Kidney (tissue), 14 donors: ENCODE measurements around the gene COL23A1. TPM values are rescaled to one million over a fixed set of nuclear protein-coding genes. Genes with fewer than 3 reads are reported as not detected.

Experiments
- DNase-seq, 5 donors: peaks; one replicate each; pipeline ENCODE4 v3.0.0-alpha.2; 2013 to 2020
- FAIRE-seq: peaks from 2 replicates; lab custom pipeline; 2012; peaks lifted over from hg19 to GRCh38; lab: Jason Lieb, UNC
- H3K27ac ChIP-seq, 2 donors: one replicate each; pipeline ENCODE4 v1.7.0; 2013; ENCODE audit warnings: low read depth in 2 of 2, low read length in 2 of 2, inconsistent platforms in 1 of 2
- H3K27me3 ChIP-seq: one replicate; pipeline ENCODE4 v1.7.1; 2013; ENCODE audit warnings: low read length, inconsistent platforms; ENCODE audit not compliant: control insufficient read depth, insufficient read depth
- H3K36me3 ChIP-seq, 3 donors: one replicate each; pipeline versions ENCODE4 v1.7.0 to v1.7.1; 2013; ENCODE audit warnings: low read length in 3 of 3, control low read depth in 1 of 3, inconsistent platforms in 1 of 3; ENCODE audit not compliant: insufficient read depth in 3 of 3, control insufficient read depth in 2 of 3
- H3K4me1 ChIP-seq, 3 donors: one replicate each; pipeline versions ENCODE4 v1.7.0 to v1.7.1; 2013; ENCODE audit warnings: low read length in 3 of 3, inconsistent platforms in 1 of 3, low read depth in 1 of 3; ENCODE audit not compliant: control insufficient read depth in 2 of 3, insufficient read depth in 2 of 3
- H3K4me3 ChIP-seq, 3 donors: one replicate each; pipeline versions ENCODE4 v1.7.0 to v1.8.1; 2013; ENCODE audit warnings: low read length in 3 of 3, control low read depth in 1 of 3, inconsistent platforms in 1 of 3
- H3K9ac ChIP-seq, 3 donors: one replicate each; pipeline versions ENCODE4 v1.7.0 to v1.7.1; 2013; ENCODE audit warnings: low read length in 3 of 3, control low read depth in 1 of 3, inconsistent platforms in 1 of 3
- H3K9me3 ChIP-seq, 3 donors: one replicate each; pipeline versions ENCODE4 v1.7.0 to v1.7.1; 2013; ENCODE audit warnings: low read length in 3 of 3, control low read depth in 1 of 3, inconsistent platforms in 1 of 3; ENCODE audit not compliant: control insufficient read depth in 2 of 3, insufficient read depth in 1 of 3
- intact Hi-C: fragments of 100-400 bp; cut with DNase I; formaldehyde crosslinking; loops from one replicate; pipeline ENCODE4 v1.11.1; 2022
- polyA plus RNA-seq: library from polyadenylated mRNA; stranded (reverse); fragments of 350-450 nt; fragmentation: Illumina TruSeq; extraction: RNeasy Lipid Tissue Mini Kit (QIAGEN cat#74804); gene quantifications from one replicate; pipeline ENCODE4 v1.2.3, GENCODE V29; 2014; ENCODE audit warnings: low read depth, low replicate concordance; ENCODE audit not compliant: insufficient read depth
- total RNA-seq: library from RNA; stranded (reverse); fragmentation: NEBNext Ultra II Directional; extraction: Animal tissue kit (Norgen Biotek cat#: 25700); gene quantifications from one replicate; pipeline ENCODE4 v1.2.1, GENCODE V29; 2021
- TF ChIP-seq, protein P1 (sequence below): IDR thresholded peaks from 3 replicates; pipeline ENCODE4 v1.5.1; 2012; ENCODE audit warnings: mild to moderate bottlenecking, moderate library complexity, borderline replicate concordance; ENCODE audit not compliant: insufficient read depth; ENCODE audit errors: extremely low read depth
- donor health status: control.
- donor health status: control.
- donor health status: control.
- donor health status: control.
- donor health status: control.
- donor health status: DM: yes; HTN: yes; CAD: no.
- donor health status: Normal renal cell carcinoma (clear cell type).

The COL23A1 gene
- total and polyA plus RNA-seq, 2 donors from 2014 or later = 4.1 to 8.7 TPM

DNA sequence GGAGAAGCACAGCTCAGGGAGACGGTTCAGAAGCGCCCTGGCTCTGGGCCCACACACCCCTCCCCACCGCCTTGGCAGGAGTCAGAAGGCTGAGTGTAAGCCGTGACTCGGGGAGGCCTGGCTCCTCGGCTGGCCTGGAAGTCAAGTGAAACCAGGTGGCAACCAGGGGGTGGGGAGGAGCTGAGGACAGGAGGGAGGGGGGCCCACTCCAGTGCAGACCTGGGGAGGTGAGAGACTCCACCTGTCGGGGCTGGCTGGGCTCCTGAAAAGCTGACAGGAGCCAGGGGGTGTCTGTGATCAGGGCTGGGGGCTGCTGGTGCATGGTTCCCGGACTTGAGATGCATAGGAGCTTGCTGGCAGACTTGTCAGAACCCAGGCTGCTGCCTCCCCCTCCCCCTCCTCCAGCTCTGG lies 207.4 kb downstream of the COL23A1 start:
- TF ChIP-seq, protein P1, sequence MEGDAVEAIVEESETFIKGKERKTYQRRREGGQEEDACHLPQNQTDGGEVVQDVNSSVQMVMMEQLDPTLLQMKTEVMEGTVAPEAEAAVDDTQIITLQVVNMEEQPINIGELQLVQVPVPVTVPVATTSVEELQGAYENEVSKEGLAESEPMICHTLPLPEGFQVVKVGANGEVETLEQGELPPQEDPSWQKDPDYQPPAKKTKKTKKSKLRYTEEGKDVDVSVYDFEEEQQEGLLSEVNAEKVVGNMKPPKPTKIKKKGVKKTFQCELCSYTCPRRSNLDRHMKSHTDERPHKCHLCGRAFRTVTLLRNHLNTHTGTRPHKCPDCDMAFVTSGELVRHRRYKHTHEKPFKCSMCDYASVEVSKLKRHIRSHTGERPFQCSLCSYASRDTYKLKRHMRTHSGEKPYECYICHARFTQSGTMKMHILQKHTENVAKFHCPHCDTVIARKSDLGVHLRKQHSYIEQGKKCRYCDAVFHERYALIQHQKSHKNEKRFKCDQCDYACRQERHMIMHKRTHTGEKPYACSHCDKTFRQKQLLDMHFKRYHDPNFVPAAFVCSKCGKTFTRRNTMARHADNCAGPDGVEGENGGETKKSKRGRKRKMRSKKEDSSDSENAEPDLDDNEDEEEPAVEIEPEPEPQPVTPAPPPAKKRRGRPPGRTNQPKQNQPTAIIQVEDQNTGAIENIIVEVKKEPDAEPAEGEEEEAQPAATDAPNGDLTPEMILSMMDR = no peak
- DNase-seq = peak in 3 of 5 donors; percentile 50 to 70 (median 60)
- H3K27ac ChIP-seq = no peak overlapping the region
- no peaks in the 10 kb centered on the region for H3K27me3 ChIP-seq
- H3K36me3 ChIP-seq = no peaks in the 10 kb centered on the region
- H3K4me1 ChIP-seq = no peaks in the 10 kb centered on the region
- no peak for FAIRE-seq
- no peaks in the 10 kb centered on the region for H3K9me3 ChIP-seq
- intact Hi-C loops = no loop called here
- no peak overlapping the region for H3K4me3 ChIP-seq
- H3K9ac ChIP-seq = no peak overlapping the region

DNA sequence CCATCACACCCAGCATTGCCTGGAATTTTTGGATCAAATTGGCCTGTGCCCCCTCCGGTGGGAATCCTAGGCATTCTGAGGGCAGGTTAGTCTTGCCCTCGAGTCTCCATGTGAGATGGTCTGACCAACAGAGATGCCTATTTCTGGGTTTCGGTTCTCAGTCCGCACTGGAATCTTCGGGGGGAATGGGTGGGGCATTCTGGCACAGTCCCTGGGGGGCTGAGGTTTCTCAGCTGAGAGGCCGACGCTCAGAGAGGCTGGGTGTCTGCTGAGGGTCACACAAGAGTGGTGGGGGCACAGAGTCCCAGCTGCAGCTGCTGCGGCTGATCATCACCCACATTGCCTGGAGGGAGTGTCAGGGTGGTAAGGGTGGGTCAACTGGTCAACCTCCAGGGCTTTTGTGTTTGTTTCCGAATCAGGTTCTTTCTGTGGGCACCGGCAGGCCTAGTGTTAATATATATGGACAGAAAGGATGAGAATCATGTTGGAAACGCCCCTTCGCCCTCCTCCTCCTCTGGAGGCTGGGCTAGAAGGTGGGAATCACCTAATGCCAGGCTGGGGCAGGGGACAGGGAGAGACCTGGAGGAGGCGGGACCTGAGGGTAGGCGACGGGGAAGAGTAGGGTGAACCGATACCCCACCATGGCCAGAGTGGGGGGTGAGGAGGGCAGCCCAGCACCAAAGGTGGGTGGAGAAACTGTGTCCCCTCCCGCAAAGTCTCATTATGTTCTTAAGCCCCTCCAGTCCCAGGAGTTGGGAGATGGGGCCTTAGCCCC lies 208.1 kb downstream of the COL23A1 start:
- DNase-seq (peak in 1 of 5 donors; percentile 51), FAIRE-seq (no peak)
- no peaks in the 10 kb centered on the region for H3K9me3 ChIP-seq
- no peaks in the 10 kb centered on the region for H3K4me1 ChIP-seq
- no peak overlapping the region for H3K9ac ChIP-seq
- H3K27ac ChIP-seq = no peak overlapping the region
- no peaks in the 10 kb centered on the region for H3K27me3 ChIP-seq
- no peak overlapping the region for H3K4me3 ChIP-seq
- no peaks in the 10 kb centered on the region for H3K36me3 ChIP-seq
- intact Hi-C loops = no loop called here
- TF ChIP-seq, protein P1 = no peak

DNA sequence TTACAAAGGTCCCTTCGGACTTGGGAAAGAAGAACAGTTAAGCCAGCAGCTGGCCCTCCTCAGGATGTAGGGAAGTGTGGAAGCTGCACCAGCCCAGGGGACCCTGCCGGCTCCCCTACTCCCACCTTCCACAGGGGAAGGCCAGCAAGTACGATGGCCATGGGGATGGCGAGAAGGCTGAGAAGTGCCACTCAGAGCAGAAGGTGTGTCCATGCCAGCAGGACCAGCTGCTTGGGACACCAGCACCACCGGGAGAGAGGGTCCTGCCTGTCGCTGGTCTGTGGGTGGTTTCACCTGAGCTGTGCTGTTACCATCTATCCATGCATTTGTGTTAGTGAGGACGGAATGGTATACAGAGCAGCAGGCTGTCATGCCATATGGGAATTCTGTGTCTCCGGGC lies 209.0 kb downstream of the COL23A1 start:
- DNase-seq (peak in 1 of 5 donors; percentile 49), FAIRE-seq (no peak)
- Histone ChIP-seq H3K9ac (no peak overlapping the region), H3K27ac (no peak overlapping the region), H3K27me3 (no peaks in the 10 kb centered on the region), H3K9me3 (no peaks in the 10 kb centered on the region), H3K4me3 (no peak overlapping the region), H3K36me3 (no peaks in the 10 kb centered on the region), H3K4me1 (no peaks in the 10 kb centered on the region)
- intact Hi-C loops = no loop called here
- TF ChIP-seq, protein P1 = no peak
